ENCODE measurements around the gene TRDMT1.

GRCh38 chr10:17125206-17125893 is 76.1 kb downstream of the TRDMT1 start:
- TF ChIP-seq, protein P1, sequence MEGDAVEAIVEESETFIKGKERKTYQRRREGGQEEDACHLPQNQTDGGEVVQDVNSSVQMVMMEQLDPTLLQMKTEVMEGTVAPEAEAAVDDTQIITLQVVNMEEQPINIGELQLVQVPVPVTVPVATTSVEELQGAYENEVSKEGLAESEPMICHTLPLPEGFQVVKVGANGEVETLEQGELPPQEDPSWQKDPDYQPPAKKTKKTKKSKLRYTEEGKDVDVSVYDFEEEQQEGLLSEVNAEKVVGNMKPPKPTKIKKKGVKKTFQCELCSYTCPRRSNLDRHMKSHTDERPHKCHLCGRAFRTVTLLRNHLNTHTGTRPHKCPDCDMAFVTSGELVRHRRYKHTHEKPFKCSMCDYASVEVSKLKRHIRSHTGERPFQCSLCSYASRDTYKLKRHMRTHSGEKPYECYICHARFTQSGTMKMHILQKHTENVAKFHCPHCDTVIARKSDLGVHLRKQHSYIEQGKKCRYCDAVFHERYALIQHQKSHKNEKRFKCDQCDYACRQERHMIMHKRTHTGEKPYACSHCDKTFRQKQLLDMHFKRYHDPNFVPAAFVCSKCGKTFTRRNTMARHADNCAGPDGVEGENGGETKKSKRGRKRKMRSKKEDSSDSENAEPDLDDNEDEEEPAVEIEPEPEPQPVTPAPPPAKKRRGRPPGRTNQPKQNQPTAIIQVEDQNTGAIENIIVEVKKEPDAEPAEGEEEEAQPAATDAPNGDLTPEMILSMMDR (IDR thresholded peaks at IDR 0.05; ENCODE audit: insufficient read depth, low read depth, low read length), result no peak
- no peak for TF ChIP-seq EZH2 (IDR thresholded peaks at IDR 0.05; ENCODE audit: insufficient read depth, low read length)
